SK-N-SH (cell line): Measurements from ENCODE around the gene CMTM8. TPM values are rescaled to one million over a fixed set of nuclear protein-coding genes. Genes with fewer than 3 reads are reported as not detected.

ENCODE experiments used
- CTCF ChIA-PET: fragments of 300-600, 350-600 bp; formaldehyde crosslinking; extraction: SDS; loops from one replicate; lab custom pipeline; 2021; lab: Yijun Ruan, JAX
- POLR2A ChIA-PET: fragments of 350-600 bp; sonication (Branson Sonifier 250); formaldehyde crosslinking; extraction: SDS; loops from one replicate; lab custom pipeline; 2020; ENCODE audit warnings: antibody characterized with exemption, inconsistent platforms; lab: Yijun Ruan, JAX
- DNase-seq: peaks from one replicate; pipeline ENCODE4 v3.0.0; 2012
- H2AFZ ChIP-seq: fragments of 200-600 bp; sonication (generic); 2 replicates; pipeline ENCODE4 v1.8.1; 2016; ENCODE audit warnings: antibody characterized with exemption, mild to moderate bottlenecking, low read depth
- H3F3A ChIP-seq: fragments of 200-600 bp; sonication (generic); replicated peaks from 2 replicates; pipeline ENCODE3; 2016; ENCODE audit warnings: antibody characterized with exemption, mild to moderate bottlenecking; ENCODE audit not compliant: insufficient read depth
- H3K27ac ChIP-seq, 2 experiments: fragments of 200-500 bp in 1 of 2; fragments of 200-600 bp in 1 of 2; sonication (Bioruptor generic) in 1 of 2; sonication (generic), shearing (Covaris generic) in 1 of 2; 2 replicates each; pipeline versions ENCODE4 v1.5.1 to v1.6.1; 2014 to 2016; ENCODE audit warnings: low read depth in 2 of 2, inconsistent platforms in 1 of 2, low read length in 1 of 2, mild to moderate bottlenecking in 1 of 2, mixed read lengths in 1 of 2
- H3K27me3 ChIP-seq: fragments of 200-600 bp; sonication (generic), shearing (Covaris generic); 2 replicates; pipeline ENCODE4 v1.6.1; 2016; ENCODE audit warnings: mixed run types; ENCODE audit not compliant: insufficient read depth
- H3K36me3 ChIP-seq, 2 experiments: fragments of 200-500 bp in 1 of 2; fragments of 200-600 bp in 1 of 2; sonication (Bioruptor generic) in 1 of 2; sonication (generic) in 1 of 2; replicated peaks in 1 of 2; 2 replicates each; pipeline versions ENCODE3 to v1.5.1; 2014 to 2016; ENCODE audit warnings: low read length in 1 of 2, mild to moderate bottlenecking in 1 of 2; ENCODE audit not compliant: insufficient read depth in 2 of 2, control insufficient read depth in 1 of 2
- H3K4me1 ChIP-seq, 2 experiments: fragments of 200-500 bp in 1 of 2; fragments of 200-600 bp in 1 of 2; sonication (Bioruptor generic) in 1 of 2; sonication (generic), shearing (Covaris generic) in 1 of 2; 2 replicates each; pipeline versions ENCODE4 v1.5.1 to v1.6.1; 2014 to 2016; ENCODE audit warnings: low read depth in 1 of 2, low read length in 1 of 2, mixed run types in 1 of 2; ENCODE audit not compliant: insufficient read depth in 2 of 2, control insufficient read depth in 1 of 2
- H3K4me2 ChIP-seq: fragments of 200-600 bp; sonication (generic), shearing (Covaris generic); 2 replicates; pipeline ENCODE4 v1.6.1; 2017; ENCODE audit warnings: mixed run types
- H3K4me3 ChIP-seq, 2 experiments: fragments of 200-500 bp in 1 of 2; fragments of 200-600 bp in 1 of 2; sonication (Bioruptor generic) in 1 of 2; sonication (generic), shearing (Covaris generic) in 1 of 2; 2 replicates each; pipeline versions ENCODE4 v1.5.1 to v1.8.1; 2014 to 2016; ENCODE audit warnings: low read depth in 2 of 2, inconsistent platforms in 1 of 2, low read length in 1 of 2, mild to moderate bottlenecking in 1 of 2, mixed read lengths in 1 of 2, moderate library complexity in 1 of 2
- H3K79me2 ChIP-seq: fragments of 200-600 bp; sonication (generic); 2 replicates; pipeline ENCODE4 v1.8.1; 2017; ENCODE audit warnings: mild to moderate bottlenecking; ENCODE audit not compliant: insufficient read depth
- H3K9ac ChIP-seq: fragments of 200-600 bp; sonication (generic); 2 replicates; pipeline ENCODE4 v1.6.1; 2017; ENCODE audit warnings: mixed run types
- H3K9me2 ChIP-seq: fragments of 200-600 bp; sonication (generic); 2 replicates; pipeline ENCODE4 v1.6.1; 2017; ENCODE audit warnings: mixed run types
- H3K9me3 ChIP-seq: fragments of 200-600 bp; sonication (generic); 2 replicates; pipeline ENCODE4 v1.6.1; 2017; ENCODE audit warnings: mixed run types, mild to moderate bottlenecking, moderate library complexity
- H4K20me1 ChIP-seq: fragments of 200-600 bp; sonication (generic); 2 replicates; pipeline ENCODE4 v1.6.1; 2017; ENCODE audit warnings: mild to moderate bottlenecking, mixed run types; ENCODE audit not compliant: insufficient read depth
- CHD2 ChIP-seq: fragments of 150-350 bp; IDR thresholded peaks from 2 replicates; pipeline ENCODE4 v1.6.1; 2018; ENCODE audit warnings: low read length; ENCODE audit not compliant: partially characterized antibody
- EP300 ChIP-seq, 2 experiments: IDR thresholded peaks; 2 replicates each; pipeline versions ENCODE4 v1.4.0 to v1.6.1; 2012; ENCODE audit warnings: borderline replicate concordance in 1 of 2, low read depth in 1 of 2, low read length in 1 of 2
- EZH2phosphoT487 ChIP-seq: fragments of 200-600 bp; sonication (generic); IDR thresholded peaks from 2 replicates; pipeline ENCODE4 v1.6.1; 2017; ENCODE audit warnings: low read depth, mixed run types, mild to moderate bottlenecking, antibody characterized with exemption, moderate library complexity, borderline replicate concordance
- FOXJ3 ChIP-seq: sonication (generic); formaldehyde crosslinking; IDR thresholded peaks from 2 replicates; pipeline ENCODE4 v1.5.1; 2020; ENCODE audit warnings: mild to moderate bottlenecking, missing genetic modification reagents
- FOXM1 ChIP-seq: IDR thresholded peaks from 2 replicates; pipeline ENCODE4 v1.4.0; 2012; ENCODE audit warnings: low read depth, mild to moderate bottlenecking
- GABPA ChIP-seq: IDR thresholded peaks from 2 replicates; pipeline ENCODE4 v1.4.0; 2012; ENCODE audit warnings: low read depth, mild to moderate bottlenecking
- GATA2 ChIP-seq: sonication (generic); formaldehyde crosslinking; IDR thresholded peaks from 2 replicates; pipeline ENCODE4 v1.5.0; 2020; ENCODE audit warnings: mild to moderate bottlenecking, missing genetic modification reagents
- NFIC ChIP-seq: IDR thresholded peaks from 2 replicates; pipeline ENCODE4 v1.4.0; 2012; ENCODE audit warnings: borderline replicate concordance
- POLR2AphosphoS5 ChIP-seq: IDR thresholded peaks from 2 replicates; pipeline ENCODE4 v1.6.1; 2012; ENCODE audit warnings: low read depth, low read length
- RAD21 ChIP-seq: IDR thresholded peaks from 2 replicates; pipeline ENCODE4 v1.6.1; 2012; ENCODE audit warnings: mild to moderate bottlenecking, low read length
- RCOR1 ChIP-seq: fragments of 150-350 bp; IDR thresholded peaks from 2 replicates; pipeline ENCODE4 v1.6.1; 2017; ENCODE audit warnings: antibody characterized with exemption, low read length
- REST ChIP-seq: IDR thresholded peaks from 2 replicates; pipeline ENCODE4 v1.6.1; 2012; ENCODE audit warnings: mild to moderate bottlenecking, low read depth, low read length, moderate library complexity
- RXRA ChIP-seq: IDR thresholded peaks from 2 replicates; pipeline ENCODE4 v1.4.0; 2012; ENCODE audit warnings: low read depth, mild to moderate bottlenecking, borderline replicate concordance
- SMC3 ChIP-seq: IDR thresholded peaks from 2 replicates; pipeline ENCODE4 v1.6.1; 2012; ENCODE audit warnings: low read depth, low read length, improper control_type of control experiment
- TAF1 ChIP-seq: IDR thresholded peaks from 2 replicates; pipeline ENCODE4 v1.6.1; 2012; ENCODE audit warnings: low read depth, mild to moderate bottlenecking, low read length, moderate library complexity, borderline replicate concordance
- TCF12 ChIP-seq: IDR thresholded peaks from 2 replicates; pipeline ENCODE4 v1.4.0; 2012
- TEAD4 ChIP-seq: IDR thresholded peaks from 2 replicates; pipeline ENCODE4 v1.4.0; 2012; ENCODE audit warnings: mild to moderate bottlenecking, borderline replicate concordance; ENCODE audit not compliant: insufficient read depth
- USF1 ChIP-seq: IDR thresholded peaks from 2 replicates; pipeline ENCODE4 v1.4.0; 2012; ENCODE audit warnings: low read depth, borderline replicate concordance
- USF2 ChIP-seq: fragments of 150-350 bp; IDR thresholded peaks from 2 replicates; pipeline ENCODE4 v1.6.1; 2017; ENCODE audit warnings: antibody characterized with exemption, low read length, low read depth, borderline replicate concordance
- WGBS: methylation state at CpG from one replicate; pipeline ENCODE4 v1.1.6; 2017; ENCODE audit warnings: low lambda C conversion rate; 5-methylcytosine and 5-hydroxymethylcytosine counted together
- polyA plus RNA-seq, 3 experiments: library from polyadenylated mRNA; depleted of rRNA; stranded (reverse); fragments of >200 nt; gene quantifications; 2 replicates each; pipeline ENCODE4 v1.2.3, GENCODE V29; 2012

The CMTM8 gene
- polyA plus RNA-seq, 1 of the 3 experiments (the other 2 are of a cell fraction) = 9.7 TPM

- Histone ChIP-seq H4K20me1 (no peaks in the 10 kb centered on the region), H3K9me2 (no peaks in the 10 kb centered on the region), H3K27ac (no peak overlapping the region), H3K36me3 (no peaks in the 10 kb centered on the region), H3K9ac (no peak overlapping the region), H2AFZ (no peak overlapping the region), H3F3A (no peaks in the 10 kb centered on the region), H3K27me3 (no peaks in the 10 kb centered on the region), H3K4me1 (no peaks in the 10 kb centered on the region; a peak in 1 of 4 replicates)
- POLR2A ChIA-PET = no interaction called here
- CTCF ChIA-PET = no interaction called here
- DNase-seq = no peak
- TF ChIP-seq NFIC (no peak), REST (no peak), CHD2 (no peak), GABPA (no peak), GATA2 (CRISPR knock-in tag) (no peak), POLR2AphosphoS5 (no peak), USF2 (no peak), EZH2phosphoT487 (no peak), FOXM1 (no peak), SMC3 (no peak), TCF12 (no peak), TAF1 (no peak), EP300 (IDR thresholded peaks at IDR 0.05; ENCODE audit: borderline replicate concordance in 1 of 2, low read depth in 1 of 2, low read length in 1 of 2) (no peak), RCOR1 (no peak), RXRA (no peak), RAD21 (no peak), TEAD4 (no peak), FOXJ3 (no peak), USF1 (no peak)
- TF ChIP-seq, all 33 proteins: peak for 0
- no peaks in the 10 kb centered on the region for H3K79me2 ChIP-seq
- H3K9me3 ChIP-seq = no peaks in the 10 kb centered on the region
- no peak overlapping the region for H3K4me3 ChIP-seq
- no peak overlapping the region for H3K4me2 ChIP-seq
- 93% methylated on average over 1 of the region's 1 CpG for whole genome bisulfite sequencing
These were observed 18.5 kb upstream of the CMTM8 start for GRCh38 chr3:32220006-32220405.
